SU-DHL-6 (cell line): ENCODE data around the gene ATG2A.

Experiments
- H2AFZ ChIP-seq: fragments of 200-600 bp; sonication (generic); 2 replicates; pipeline ENCODE4 v1.6.1; 2014; ENCODE audit warnings: low read depth, mild to moderate bottlenecking, moderate library complexity, mixed read lengths, antibody characterized with exemption, low read length; ENCODE audit not compliant: severe bottlenecking
- H3F3A ChIP-seq: fragments of 200-600 bp; shearing (Covaris generic); 2 replicates; pipeline ENCODE4 v1.6.0; 2016; ENCODE audit warnings: antibody characterized with exemption, mild to moderate bottlenecking; ENCODE audit not compliant: insufficient read depth
- H3K27ac ChIP-seq: fragments of 200-600 bp; sonication (generic); 2 replicates; pipeline ENCODE4 v1.5.1; 2016; ENCODE audit warnings: low read depth, mild to moderate bottlenecking, low read length, moderate library complexity, mixed read lengths
- H3K27me3 ChIP-seq: fragments of 200-600 bp; sonication (generic), shearing (Covaris generic); 2 replicates; pipeline ENCODE4 v1.6.0; 2014; ENCODE audit warnings: mild to moderate bottlenecking, low read length
- H3K36me3 ChIP-seq: fragments of 200-600 bp; sonication (generic); 2 replicates; pipeline ENCODE4 v1.6.1; 2014; ENCODE audit warnings: mild to moderate bottlenecking, low read length, mixed read lengths
- H3K4me2 ChIP-seq: fragments of 300-600, 200-600 bp; shearing (Covaris generic), sonication (generic); 2 replicates; pipeline ENCODE4 v1.6.0; 2014; ENCODE audit warnings: low read length, low read depth, mild to moderate bottlenecking; ENCODE audit not compliant: poor library complexity, severe bottlenecking
- H3K4me3 ChIP-seq: fragments of 200-600 bp; sonication (generic); 2 replicates; pipeline ENCODE4 v1.5.1; 2014; ENCODE audit warnings: antibody characterized with exemption, low read length, mild to moderate bottlenecking, mixed read lengths; ENCODE audit not compliant: insufficient read depth, poor library complexity, severe bottlenecking
- H3K79me2 ChIP-seq: fragments of 200-600 bp; sonication (generic); 2 replicates; pipeline ENCODE4 v1.6.1; 2014; ENCODE audit warnings: mild to moderate bottlenecking, low read length, moderate library complexity; ENCODE audit not compliant: insufficient read depth
- H3K9ac ChIP-seq: fragments of 200-600 bp; sonication (generic); 2 replicates; pipeline ENCODE4 v1.7.0; 2014; ENCODE audit warnings: mild to moderate bottlenecking, low read length
- H3K9me2 ChIP-seq: fragments of 200-600 bp; sonication (generic); replicated peaks from 2 replicates; pipeline ENCODE4 v1.6.1; 2014; ENCODE audit warnings: low read length; ENCODE audit not compliant: insufficient read depth
- H3K9me3 ChIP-seq: fragments of 200-600 bp; sonication (generic); 2 replicates; pipeline ENCODE4 v1.6.1; 2014; ENCODE audit warnings: low read length, mixed read lengths; ENCODE audit not compliant: insufficient read depth
- H4K20me1 ChIP-seq: fragments of 200-600 bp; sonication (generic); 2 replicates; pipeline ENCODE4 v1.6.1; 2014; ENCODE audit warnings: low read depth, mild to moderate bottlenecking, antibody characterized with exemption, low read length, moderate library complexity, mixed read lengths
- CTCF ChIP-seq: fragments of 200-600 bp; sonication (generic); IDR thresholded peaks from one replicate; pipeline ENCODE4 v1.5.1; 2017; ENCODE audit warnings: antibody characterized with exemption, mild to moderate bottlenecking, low read length, moderate library complexity; ENCODE audit not compliant: insufficient read depth, poor library complexity, severe bottlenecking
- EZH2phosphoT487 ChIP-seq: fragments of 200-600 bp; sonication (generic), shearing (Covaris generic); conservative IDR thresholded peaks from 2 replicates; pipeline ENCODE4 v1.6.1; 2018; ENCODE audit warnings: mild to moderate bottlenecking, antibody characterized with exemption, low read length, moderate library complexity, mixed read lengths

Gene ATG2A

GRCh38 chr11:64933213-64933934 is 16.4 kb upstream of the ATG2A start:
- no peak overlapping the region for H3K4me3 ChIP-seq
- H3K9ac ChIP-seq, result no peak overlapping the region
- H3K27ac ChIP-seq, result no peak overlapping the region
- H3K4me2 ChIP-seq, result no peak overlapping the region
- H3F3A ChIP-seq, result no peaks in the 10 kb centered on the region
- no peak for TF ChIP-seq CTCF
- no peak for TF ChIP-seq EZH2phosphoT487
- no peaks in the 10 kb centered on the region for H3K79me2 ChIP-seq
- no peaks in the 10 kb centered on the region for H3K27me3 ChIP-seq
- H3K9me3 ChIP-seq, result no peaks in the 10 kb centered on the region
- H3K36me3 ChIP-seq, result no peaks in the 10 kb centered on the region
- no peak overlapping the region for H2AFZ ChIP-seq
- H4K20me1 ChIP-seq, result no peaks in the 10 kb centered on the region
- H3K9me2 ChIP-seq, result no peaks in the 10 kb centered on the region

- TF ChIP-seq EZH2phosphoT487 (no peak), CTCF (no peak)
- no peaks in the 10 kb centered on the region for H3F3A ChIP-seq
- no peaks in the 10 kb centered on the region for H3K9me3 ChIP-seq
- H3K9ac ChIP-seq, result no peak overlapping the region
- no peak overlapping the region for H3K27ac ChIP-seq
- no peaks in the 10 kb centered on the region for H3K36me3 ChIP-seq
- no peaks in the 10 kb centered on the region for H3K27me3 ChIP-seq
- H3K4me3 ChIP-seq, result no peak overlapping the region
- H3K4me2 ChIP-seq, result no peak overlapping the region
- no peaks in the 10 kb centered on the region for H4K20me1 ChIP-seq
- H3K9me2 ChIP-seq, result no peaks in the 10 kb centered on the region
- H3K79me2 ChIP-seq, result no peaks in the 10 kb centered on the region
- no peak overlapping the region for H2AFZ ChIP-seq
Measured at GRCh38 chr11:64932324-64932723, 15.3 kb upstream of the ATG2A start.

- no peaks in the 10 kb centered on the region for H3K79me2 ChIP-seq
- no peaks in the 10 kb centered on the region for H3K9me2 ChIP-seq
- no peak overlapping the region for H3K27ac ChIP-seq
- no peaks in the 10 kb centered on the region for H4K20me1 ChIP-seq
- TF ChIP-seq CTCF (no peak), EZH2phosphoT487 (no peak)
- H3K36me3 ChIP-seq, result no peaks in the 10 kb centered on the region
- H3K4me2 ChIP-seq, result no peak overlapping the region
- H3K9ac ChIP-seq, result no peak overlapping the region
- H2AFZ ChIP-seq, result no peak overlapping the region
- no peak overlapping the region for H3K4me3 ChIP-seq
- H3K27me3 ChIP-seq, result no peaks in the 10 kb centered on the region
- no peaks in the 10 kb centered on the region for H3K9me3 ChIP-seq
- no peaks in the 10 kb centered on the region for H3F3A ChIP-seq
Measured at GRCh38 chr11:64931290-64931689, 14.3 kb upstream of the ATG2A start.
